Bronchial epithelial cell (primary cell): ENCODE data around the gene NMU. TPM values are rescaled to one million over a fixed set of nuclear protein-coding genes. Genes with fewer than 3 reads are reported as not detected.
A peak's percentile ranks its signal among the peaks of the same experiment; 100 is the strongest.

ENCODE experiments used
- DNase-seq: peaks from one replicate; pipeline ENCODE4 v3.0.0-alpha.2; 2010; ENCODE audit warnings: low read depth
- FAIRE-seq: peaks from 2 replicates; lab custom pipeline; 2011; peaks lifted over from hg19 to GRCh38; lab: Jason Lieb, UNC
- H3K27me3 ChIP-seq: 2 replicates; pipeline ENCODE4 v1.5.1; 2011; ENCODE audit warnings: low read length; ENCODE audit not compliant: control insufficient read depth, insufficient read depth
- H3K36me3 ChIP-seq: 2 replicates; pipeline ENCODE4 v1.5.1; 2011; ENCODE audit warnings: low read length; ENCODE audit not compliant: control insufficient read depth, insufficient read depth
- H3K4me3 ChIP-seq: 2 replicates; pipeline ENCODE4 v1.5.1; 2011; ENCODE audit warnings: mild to moderate bottlenecking, low read depth, low read length, control low read depth
- CTCF ChIP-seq: IDR thresholded peaks from 2 replicates; pipeline ENCODE4 v1.5.1; 2011; ENCODE audit warnings: mild to moderate bottlenecking, moderate library complexity, low read length, control low read depth, inconsistent platforms; ENCODE audit not compliant: insufficient read depth, severe bottlenecking
- total RNA-seq: library from RNA; depleted of rRNA; stranded (reverse); fragments of >200 nt; gene quantifications from 2 replicates; pipeline ENCODE4 v1.2.1, GENCODE V29; 2014

NMU gene
- total RNA-seq, 1 donor from 2014 or later: 4.2 TPM

- FAIRE-seq (no peak), DNase-seq (peak; percentile 25)
- H3K4me3 ChIP-seq: no peak overlapping the region
- H3K36me3 ChIP-seq: no peaks in the 10 kb centered on the region
- no peak for TF ChIP-seq CTCF
- no peaks in the 10 kb centered on the region for H3K27me3 ChIP-seq
Measured at GRCh38 chr4:55673424-55673823, 37.3 kb upstream of the NMU start.

GRCh38 chr4:55671667-55672066 lies 35.6 kb upstream of the NMU start:
- H3K36me3 ChIP-seq: no peaks in the 10 kb centered on the region
- no peak overlapping the region for H3K4me3 ChIP-seq
- TF ChIP-seq CTCF: no peak
- FAIRE-seq: no peak
- DNase-seq: no peak
- no peaks in the 10 kb centered on the region for H3K27me3 ChIP-seq

- TF ChIP-seq CTCF: no peak
- no peak for DNase-seq
Measured at GRCh38 chr4:55670695-55671094, 34.6 kb upstream of the NMU start.

GRCh38 chr4:55668449-55668848 lies 32.4 kb upstream of the NMU start:
- no peak for FAIRE-seq
- Histone ChIP-seq H3K36me3 (no peaks in the 10 kb centered on the region), H3K27me3 (no peaks in the 10 kb centered on the region), H3K4me3 (no peak overlapping the region)
- DNase-seq: no peak
- no peak for TF ChIP-seq CTCF

More at GRCh38 chr4:55670695-55671094, 34.6 kb upstream of the NMU start:
- Histone ChIP-seq H3K36me3 (no peaks in the 10 kb centered on the region), H3K4me3 (no peak overlapping the region), H3K27me3 (no peaks in the 10 kb centered on the region)
- no peak for FAIRE-seq

GRCh38 chr4:55666535-55666934 lies 30.4 kb upstream of the NMU start:
- FAIRE-seq (no peak), DNase-seq (no peak)
- TF ChIP-seq CTCF: no peak
- Histone ChIP-seq H3K36me3 (no peaks in the 10 kb centered on the region), H3K4me3 (no peak overlapping the region), H3K27me3 (no peaks in the 10 kb centered on the region)

GRCh38 chr4:55663145-55663544 lies 27.0 kb upstream of the NMU start:
- Histone ChIP-seq H3K27me3 (no peaks in the 10 kb centered on the region), H3K4me3 (no peak overlapping the region), H3K36me3 (no peaks in the 10 kb centered on the region)
- FAIRE-seq (no peak), DNase-seq (no peak)
- TF ChIP-seq CTCF: no peak
